IMR-90 (cell line): ENCODE data around the gene KRTAP5-9. TPM values are rescaled to one million over a fixed set of nuclear protein-coding genes. Genes with fewer than 3 reads are reported as not detected.

Source experiments
- ATAC-seq: fragments of 200-7000 bp; cut with Tn5 transposase; 2 replicates; pipeline ENCODE4 v1.9.1; 2020; ENCODE audit warnings: low read depth, mild to moderate bottlenecking, moderate library complexity
- BruUV-seq: library from RNA; stranded (reverse); fragments of 400-500 nt; replicated peaks from 2 replicates; lab custom pipeline; 2021; lab: Mats Ljungman, UMichigan
- CTCF ChIA-PET: fragments of 300-600 bp; formaldehyde crosslinking; extraction: SDS; loops from one replicate; lab custom pipeline; 2021; ENCODE audit warnings: antibody characterized with exemption; lab: Yijun Ruan, JAX
- POLR2A ChIA-PET: fragments of 300-600 bp; sonication (Branson Sonifier 250); formaldehyde crosslinking; loops from one replicate; lab custom pipeline; 2022; ENCODE audit warnings: antibody characterized with exemption; ENCODE audit not compliant: unreplicated experiment; lab: Charles Lee
- DNase-seq: peaks from one replicate; pipeline ENCODE4 v3.0.0; 2013
- H2AFZ ChIP-seq: replicated peaks from 2 replicates; pipeline ENCODE3; 2013; ENCODE audit warnings: low read length, mild to moderate bottlenecking; ENCODE audit not compliant: poor library complexity
- H2AK5ac ChIP-seq: 2 replicates; pipeline ENCODE4 v1.6.1; 2013; ENCODE audit warnings: low read depth, low read length, inconsistent platforms
- H2AK9ac ChIP-seq: replicated peaks from 2 replicates; pipeline ENCODE3; 2013; ENCODE audit warnings: mild to moderate bottlenecking, low read depth, low read length, moderate library complexity; ENCODE audit not compliant: poor library complexity
- H2BK120ac ChIP-seq: 2 replicates; pipeline ENCODE4 v1.6.1; 2013; ENCODE audit warnings: low read depth, low read length, inconsistent platforms
- H2BK15ac ChIP-seq: 3 replicates; pipeline ENCODE4 v1.6.1; 2013; ENCODE audit warnings: low read depth, low read length, inconsistent platforms
- H2BK20ac ChIP-seq: 2 replicates; pipeline ENCODE4 v1.6.1; 2013; ENCODE audit warnings: low read depth, mild to moderate bottlenecking, inconsistent platforms, low read length, moderate library complexity
- H2BK5ac ChIP-seq: 2 replicates; pipeline ENCODE4 v1.6.1; 2013; ENCODE audit warnings: mild to moderate bottlenecking, low read depth, low read length, inconsistent platforms; ENCODE audit not compliant: poor library complexity, severe bottlenecking
- H3K14ac ChIP-seq: replicated peaks from 2 replicates; pipeline ENCODE4 v1.6.1; 2013; ENCODE audit warnings: low read depth, low read length, inconsistent platforms
- H3K18ac ChIP-seq: 2 replicates; pipeline ENCODE4 v1.6.1; 2013; ENCODE audit warnings: low read depth, low read length, control low read depth
- H3K23ac ChIP-seq: 2 replicates; pipeline ENCODE4 v1.6.1; 2013; ENCODE audit warnings: low read depth, low read length, inconsistent platforms
- H3K27ac ChIP-seq: 2 replicates; pipeline ENCODE4 v1.5.1; 2013; ENCODE audit warnings: mild to moderate bottlenecking, control low read depth, low read length; ENCODE audit not compliant: insufficient read depth
- H3K27me3 ChIP-seq: 2 replicates; pipeline ENCODE4 v1.6.1; 2013; ENCODE audit warnings: low read length; ENCODE audit not compliant: control insufficient read depth, insufficient read depth
- H3K36me3 ChIP-seq: 2 replicates; pipeline ENCODE4 v1.6.1; 2013; ENCODE audit warnings: low read length, mixed read lengths; ENCODE audit not compliant: control insufficient read depth, insufficient read depth
- H3K4ac ChIP-seq: 2 replicates; pipeline ENCODE4 v1.6.1; 2013; ENCODE audit warnings: low read depth, low read length, inconsistent platforms
- H3K4me1 ChIP-seq: 2 replicates; pipeline ENCODE4 v1.6.1; 2013; ENCODE audit warnings: low read length, mixed read lengths; ENCODE audit not compliant: control insufficient read depth, insufficient read depth
- H3K4me2 ChIP-seq: 2 replicates; pipeline ENCODE4 v1.6.1; 2013; ENCODE audit warnings: low read depth, mild to moderate bottlenecking, control low read depth, low read length, moderate library complexity
- H3K4me3 ChIP-seq: 2 replicates; pipeline ENCODE4 v1.5.1; 2013; ENCODE audit warnings: low read depth, mild to moderate bottlenecking, control low read depth, low read length, moderate library complexity; ENCODE audit not compliant: insufficient read depth
- H3K56ac ChIP-seq: 2 replicates; pipeline ENCODE4 v1.6.1; 2013; ENCODE audit warnings: low read length, inconsistent platforms; ENCODE audit not compliant: insufficient read depth; ENCODE audit errors: extremely low read depth
- H3K79me1 ChIP-seq, 2 experiments: 2 replicates each; pipeline ENCODE4 v1.6.1; 2013; ENCODE audit warnings: low read length in 2 of 2, inconsistent platforms in 1 of 2, low read depth in 1 of 2
- H3K9ac ChIP-seq: 2 replicates; pipeline ENCODE4 v1.6.1; 2013; ENCODE audit warnings: low read depth, low read length, control low read depth
- H3K9me1 ChIP-seq: 2 replicates; pipeline ENCODE4 v1.6.1; 2013; ENCODE audit warnings: low read length, inconsistent platforms; ENCODE audit not compliant: insufficient read depth
- H3K9me3 ChIP-seq: 2 replicates; pipeline ENCODE4 v1.6.1; 2013; ENCODE audit warnings: low read length; ENCODE audit not compliant: control insufficient read depth, insufficient read depth
- H4K20me1 ChIP-seq: 2 replicates; pipeline ENCODE4 v1.6.1; 2013; ENCODE audit warnings: low read length, inconsistent platforms; ENCODE audit not compliant: insufficient read depth
- H4K5ac ChIP-seq: 2 replicates; pipeline ENCODE4 v1.6.1; 2013; ENCODE audit warnings: mild to moderate bottlenecking, low read depth, low read length, control low read depth
- H4K8ac ChIP-seq, 2 experiments: 2 replicates each; pipeline ENCODE4 v1.6.1; 2013; ENCODE audit warnings: low read depth in 2 of 2, low read length in 2 of 2, control low read depth in 1 of 2, inconsistent platforms in 1 of 2
- H4K91ac ChIP-seq: 2 replicates; pipeline ENCODE4 v1.6.1; 2013; ENCODE audit warnings: low read depth, low read length, inconsistent platforms; ENCODE audit not compliant: insufficient read depth
- BHLHE40 ChIP-seq: fragments of 150-350 bp; IDR thresholded peaks from 2 replicates; pipeline ENCODE4 v1.6.1; 2016; ENCODE audit warnings: mild to moderate bottlenecking, low read depth, low read length
- CEBPB ChIP-seq: IDR thresholded peaks from 2 replicates; pipeline ENCODE4 v1.6.1; 2012; ENCODE audit warnings: low read depth, low read length, improper control_type of control experiment
- CHD1 ChIP-seq: IDR thresholded peaks from 2 replicates; pipeline ENCODE4 v1.6.1; 2012; ENCODE audit warnings: low read depth, low read length, improper control_type of control experiment
- ELK1 ChIP-seq: fragments of 150-350 bp; IDR thresholded peaks from 2 replicates; pipeline ENCODE4 v1.6.1; 2016; ENCODE audit warnings: low read depth, mild to moderate bottlenecking, low read length, moderate library complexity, borderline replicate concordance
- FOS ChIP-seq: fragments of 150-350 bp; IDR thresholded peaks from 2 replicates; pipeline ENCODE4 v1.6.1; 2016; ENCODE audit warnings: low read depth, low read length
- MAFK ChIP-seq: IDR thresholded peaks from 2 replicates; pipeline ENCODE4 v1.6.1; 2012; ENCODE audit warnings: low read depth, low read length, improper control_type of control experiment
- MXI1 ChIP-seq: IDR thresholded peaks from 2 replicates; pipeline ENCODE4 v1.6.1; 2012; ENCODE audit warnings: low read depth, mild to moderate bottlenecking, low read length, moderate library complexity, borderline replicate concordance
- NFE2L2 ChIP-seq: fragments of 150-350 bp; IDR thresholded peaks from 2 replicates; pipeline ENCODE4 v1.6.1; 2016; ENCODE audit warnings: low read depth, mild to moderate bottlenecking, low read length
- RAD21 ChIP-seq: IDR thresholded peaks from 2 replicates; pipeline ENCODE4 v1.6.1; 2012; ENCODE audit warnings: low read length, improper control_type of control experiment
- RFX5 ChIP-seq: IDR thresholded peaks from 2 replicates; pipeline ENCODE4 v1.8.0; 2012; ENCODE audit warnings: low read depth, mild to moderate bottlenecking, low read length, moderate library complexity
- USF2 ChIP-seq: fragments of 150-350 bp; IDR thresholded peaks from 2 replicates; pipeline ENCODE4 v1.6.1; 2017; ENCODE audit warnings: mild to moderate bottlenecking, antibody characterized with exemption, low read length, low read depth
- WGBS, 2 experiments: methylation state at CpG; one replicate each; pipeline versions ENCODE4 v1.1.5 to v1.1.7; 2013; ENCODE audit warnings: missing lambda C conversion rate in 2 of 2; ENCODE audit not compliant: insufficient read length in 1 of 2; ENCODE audit errors: extremely low coverage in 2 of 2; 5-methylcytosine and 5-hydroxymethylcytosine counted together
- dilution Hi-C: fragments of 300-500 bp; cut with HindIII; formaldehyde crosslinking; loops from one replicate; pipeline ENCODE4 v1.14.3; 2018; ENCODE audit warnings: low sequenced_read_pairs; ENCODE audit not compliant: unreplicated experiment
- in situ Hi-C: fragments of 300-500 bp; cut with MboI; formaldehyde crosslinking; loops from 3 replicates; pipeline ENCODE4 v1.14.3; 2019; ENCODE audit warnings: low sequenced_read_pairs, inconsistent platforms, mixed read lengths
- intact Hi-C: fragments of 100-400 bp; cut with micrococcal nuclease; formaldehyde crosslinking; loops from 2 replicates; pipeline ENCODE4 v1.10.0; 2022
- polyA plus RNA-seq, 3 experiments: library from polyadenylated mRNA; depleted of rRNA; stranded (reverse); fragments of >200 nt; gene quantifications; 2 replicates each; pipeline ENCODE4 v1.2.3, GENCODE V29; 2012; ENCODE audit warnings: low replicate concordance in 1 of 3
- total RNA-seq: library from RNA; depleted of rRNA; stranded (reverse); fragments of >200 nt; gene quantifications from 2 replicates; pipeline ENCODE4 v1.2.3, GENCODE V29; 2012

Gene KRTAP5-9
- total and polyA plus RNA-seq, 2 of the 4 experiments (the other 2 are of a cell fraction), result 0.09 TPM; not detected in 1

- no peak overlapping the region for H3K9ac ChIP-seq
- H2BK20ac ChIP-seq, result no peak overlapping the region
- ATAC-seq, result no peak
- H3K14ac ChIP-seq, result no peak overlapping the region
- dilution Hi-C loops (no loop called here), intact Hi-C loops (no loop called here), in situ Hi-C loops (no loop called here)
- ChIA-PET POLR2A (no interaction called here), CTCF (no interaction called here)
- DNase-seq, result no peak
- no peaks in the 10 kb centered on the region for H3K9me3 ChIP-seq
- peaks cover 4% of the 10 kb centered on the region; the same call in 1 of the 2 replicates for H3K27me3 ChIP-seq
- no peak overlapping the region for H3K56ac ChIP-seq
- H3K36me3 ChIP-seq, result no peaks in the 10 kb centered on the region
- no peaks in the 10 kb centered on the region for H3K9me1 ChIP-seq
- H2BK15ac ChIP-seq, result no peak overlapping the region
- no peak overlapping the region for H3K4ac ChIP-seq
- no peak overlapping the region for H3K4me2 ChIP-seq
- H4K5ac ChIP-seq, result no peak overlapping the region
- H2AK9ac ChIP-seq, result no peak overlapping the region
- no peak overlapping the region for H4K91ac ChIP-seq
- no peak overlapping the region for H3K23ac ChIP-seq
- no peak for TF ChIP-seq MAFK
- TF ChIP-seq USF2, result no peak
- TF ChIP-seq NFE2L2, result no peak
- TF ChIP-seq CEBPB, result no peak
- TF ChIP-seq RAD21, result no peak
- TF ChIP-seq CHD1, result no peak
- TF ChIP-seq BHLHE40, result no peak
- TF ChIP-seq MXI1, result no peak
- no peak for TF ChIP-seq FOS
- TF ChIP-seq RFX5, result no peak
- no peak for TF ChIP-seq ELK1
- no peak overlapping the region for H2AFZ ChIP-seq
- no peak overlapping the region for H3K18ac ChIP-seq
- no peak overlapping the region for H3K27ac ChIP-seq
- H4K8ac ChIP-seq, result no peak overlapping the region
- no peak overlapping the region for H2BK120ac ChIP-seq
- no peaks in the 10 kb centered on the region for H3K79me1 ChIP-seq
- no peaks in the 10 kb centered on the region for H4K20me1 ChIP-seq
- H2BK5ac ChIP-seq, result no peak overlapping the region
- WGBS, 2 experiments, result 63% methylated on average over 4 of the region's 6 CpGs; no CpG with 5 or more reads in 1 of the 2 experiments
- H3K4me1 ChIP-seq, result no peaks in the 10 kb centered on the region
- no peak overlapping the region for H3K4me3 ChIP-seq
- no peak overlapping the region for H2AK5ac ChIP-seq
- BruUV-seq, result no TSS peak
Observed at GRCh38 chr11:71554996-71555395, 6.8 kb downstream of the KRTAP5-9 start.
